Sigmoid colon (tissue), 7 donors: Measurements from ENCODE around the gene RBFOX1. TPM values are rescaled to one million over a fixed set of nuclear protein-coding genes. Genes with fewer than 3 reads are reported as not detected.

ENCODE experiments used
- DNase-seq: peaks from one replicate; pipeline ENCODE4 v3.0.0-alpha.2; 2019
- H3K27ac ChIP-seq, 4 donors: fragments of 200-600 bp; sonication (generic); one replicate each; pipeline ENCODE4 v1.5.1; 2016 to 2019; ENCODE audit warnings: mild to moderate bottlenecking in 1 of 4
- H3K27me3 ChIP-seq, 3 donors: fragments of 200-600 bp; sonication (generic); one replicate each; pipeline ENCODE4 v1.5.1; 2019; ENCODE audit warnings: mild to moderate bottlenecking in 1 of 3
- H3K36me3 ChIP-seq, 4 donors: fragments of 200-600 bp; sonication (generic); one replicate each; pipeline ENCODE4 v1.5.1; 2016 to 2019
- H3K4me1 ChIP-seq, 4 donors: fragments of 200-600 bp; sonication (generic); one replicate each; pipeline ENCODE4 v1.5.1; 2017 to 2019
- H3K4me3 ChIP-seq, 4 donors: fragments of 200-600 bp; sonication (generic); one replicate each; pipeline ENCODE4 v1.5.1; 2017 to 2019; ENCODE audit warnings: mild to moderate bottlenecking in 2 of 4, moderate library complexity in 1 of 4
- H3K9me3 ChIP-seq, 4 donors: fragments of 200-600 bp in 3 of 4; sonication (generic) in 3 of 4; one replicate each; pipeline versions ENCODE4 v1.5.1 to v1.6.1; 2013 to 2019
- EP300 ChIP-seq, 4 donors: sonication (generic); formaldehyde crosslinking; IDR thresholded peaks; one replicate each; pipeline ENCODE4 v1.6.1; 2017; ENCODE audit warnings: antibody characterized with exemption in 4 of 4
- POLR2A ChIP-seq, 2 donors: fragments of 450-650 bp; IDR thresholded peaks; one replicate each; pipeline ENCODE4 v1.6.1; 2016; ENCODE audit warnings: antibody characterized with exemption in 2 of 2, mild to moderate bottlenecking in 2 of 2, moderate library complexity in 2 of 2
- POLR2AphosphoS5 ChIP-seq, 4 donors: sonication (generic); formaldehyde crosslinking; IDR thresholded peaks; one replicate each; pipeline ENCODE4 v1.6.1; 2017; ENCODE audit warnings: antibody characterized with exemption in 4 of 4
- WGBS, 2 donors: extraction: QIAGEN DNeasy Blood & Tissue Kit; methylation state at CpG; one replicate each; pipeline ENCODE4 v1.1.7; 2013; 5-methylcytosine and 5-hydroxymethylcytosine counted together
- intact Hi-C: fragments of 100-400 bp; cut with DNase I; formaldehyde crosslinking; loops from one replicate; pipeline ENCODE4 v1.15.1; 2023
- polyA plus RNA-seq, 3 donors: library from polyadenylated mRNA; stranded (reverse); fragments of 200-250 nt; gene quantifications; one replicate each; pipeline ENCODE4 v1.2.3, GENCODE V29; 2013
- total RNA-seq, 4 donors: library from RNA; depleted of rRNA; stranded (reverse); fragments of >200 nt; gene quantifications; one replicate each; pipeline ENCODE4 v1.1.0, GENCODE V29; 2016
- TF ChIP-seq, protein P1 (sequence below), 4 experiments: fragments of 450-650 bp in 3 of 4; fragments of 200-600 bp in 1 of 4; IDR thresholded peaks; one replicate each; pipeline ENCODE4 v1.5.1; 2016 to 2019; ENCODE audit warnings: antibody characterized with exemption in 4 of 4, mild to moderate bottlenecking in 3 of 4, moderate library complexity in 2 of 4
- donor health status: healthy with polysubstance abuse.
- donor health status: Bipolar disorder and iron deficiency.
- donor health status: healthy.

RBFOX1 gene
- total and polyA plus RNA-seq, 7 donors: under 0.01 to 4.4 (median 0.51) TPM; not detected in 3

DNA sequence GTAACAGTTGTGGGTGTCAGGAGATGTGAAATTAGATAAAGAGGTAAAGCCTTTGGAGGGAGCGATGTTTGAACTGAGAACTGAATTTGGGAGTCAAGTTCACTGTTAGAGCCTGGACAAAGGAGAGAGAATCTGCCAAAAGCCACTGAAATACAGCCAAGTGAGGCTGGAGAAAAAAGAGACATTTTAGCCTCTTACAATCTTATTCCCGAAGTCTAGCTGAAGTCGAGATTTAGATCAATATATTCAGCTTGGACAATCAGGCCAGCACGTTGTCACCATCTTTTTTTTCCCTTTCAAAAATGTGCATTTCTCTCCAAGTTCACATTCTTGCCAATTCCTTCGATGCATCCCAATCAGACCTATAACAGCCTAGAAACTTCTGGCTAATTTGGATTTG is 312.2 kb downstream of the RBFOX1 start:
- H3K27ac ChIP-seq: no peak overlapping the region
- H3K9me3 ChIP-seq: no peaks in the 10 kb centered on the region
- H3K27me3 ChIP-seq: no peaks in the 10 kb centered on the region
- TF ChIP-seq EP300 (IDR thresholded peaks at IDR 0.05) (no peak), POLR2A (IDR thresholded peaks at IDR 0.05) (no peak), POLR2AphosphoS5 (IDR thresholded peaks at IDR 0.05) (no peak)
- TF ChIP-seq, protein P1, sequence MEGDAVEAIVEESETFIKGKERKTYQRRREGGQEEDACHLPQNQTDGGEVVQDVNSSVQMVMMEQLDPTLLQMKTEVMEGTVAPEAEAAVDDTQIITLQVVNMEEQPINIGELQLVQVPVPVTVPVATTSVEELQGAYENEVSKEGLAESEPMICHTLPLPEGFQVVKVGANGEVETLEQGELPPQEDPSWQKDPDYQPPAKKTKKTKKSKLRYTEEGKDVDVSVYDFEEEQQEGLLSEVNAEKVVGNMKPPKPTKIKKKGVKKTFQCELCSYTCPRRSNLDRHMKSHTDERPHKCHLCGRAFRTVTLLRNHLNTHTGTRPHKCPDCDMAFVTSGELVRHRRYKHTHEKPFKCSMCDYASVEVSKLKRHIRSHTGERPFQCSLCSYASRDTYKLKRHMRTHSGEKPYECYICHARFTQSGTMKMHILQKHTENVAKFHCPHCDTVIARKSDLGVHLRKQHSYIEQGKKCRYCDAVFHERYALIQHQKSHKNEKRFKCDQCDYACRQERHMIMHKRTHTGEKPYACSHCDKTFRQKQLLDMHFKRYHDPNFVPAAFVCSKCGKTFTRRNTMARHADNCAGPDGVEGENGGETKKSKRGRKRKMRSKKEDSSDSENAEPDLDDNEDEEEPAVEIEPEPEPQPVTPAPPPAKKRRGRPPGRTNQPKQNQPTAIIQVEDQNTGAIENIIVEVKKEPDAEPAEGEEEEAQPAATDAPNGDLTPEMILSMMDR (IDR thresholded peaks at IDR 0.05): no peak
- H3K36me3 ChIP-seq: no peaks in the 10 kb centered on the region
- no peaks in the 10 kb centered on the region for H3K4me1 ChIP-seq
- 79 to 82% methylated on average over 5 of the region's 5 CpGs for WGBS, 2 donors
- intact Hi-C loops: no loop called here
- H3K4me3 ChIP-seq: no peak overlapping the region
- DNase-seq: no peak

DNA sequence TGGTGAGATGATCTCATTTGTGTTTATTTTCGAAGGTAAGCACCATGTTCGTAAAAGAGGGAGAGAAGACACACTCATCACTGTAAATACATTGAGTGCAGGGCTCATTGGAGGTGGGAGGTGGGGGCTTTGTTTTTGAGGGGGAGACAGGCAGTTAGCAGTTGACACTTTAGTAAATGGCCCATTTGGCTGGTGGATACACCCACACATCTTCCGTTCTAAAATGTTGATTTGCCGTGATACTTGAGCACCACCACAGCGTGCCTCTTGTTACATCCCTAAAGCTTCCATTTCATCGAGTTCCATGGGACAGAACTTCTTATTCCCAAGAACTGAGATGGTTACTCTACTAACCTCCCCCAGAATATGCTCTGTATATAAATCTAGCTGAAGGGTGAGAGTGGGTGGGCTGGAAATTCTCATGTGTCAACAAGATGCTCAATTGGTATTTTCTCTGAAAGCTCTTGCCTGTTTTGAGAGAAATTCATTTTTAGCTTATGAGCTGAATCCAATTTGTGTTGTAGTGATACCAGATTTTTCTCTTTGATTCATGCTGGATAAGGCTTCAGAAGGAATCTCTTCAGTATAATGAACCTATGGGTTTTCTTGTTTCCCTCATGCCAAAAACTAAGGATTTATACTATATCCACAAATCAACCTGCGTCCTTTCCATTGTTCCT is 314.3 kb downstream of the RBFOX1 start:
- H3K4me3 ChIP-seq: no peak overlapping the region
- 53 to 76% methylated on average over 7 of the region's 7 CpGs for WGBS, 2 donors
- no peaks in the 10 kb centered on the region for H3K27me3 ChIP-seq
- no peak for DNase-seq
- intact Hi-C loops: no loop called here
- no peaks in the 10 kb centered on the region for H3K9me3 ChIP-seq
- no peaks in the 10 kb centered on the region for H3K4me1 ChIP-seq
- TF ChIP-seq POLR2AphosphoS5 (IDR thresholded peaks at IDR 0.05): no peak
- TF ChIP-seq POLR2A (IDR thresholded peaks at IDR 0.05): no peak
- TF ChIP-seq EP300 (IDR thresholded peaks at IDR 0.05): no peak
- TF ChIP-seq, protein P1 (IDR thresholded peaks at IDR 0.05): no peak
- no peak overlapping the region for H3K27ac ChIP-seq
- no peaks in the 10 kb centered on the region for H3K36me3 ChIP-seq

DNA sequence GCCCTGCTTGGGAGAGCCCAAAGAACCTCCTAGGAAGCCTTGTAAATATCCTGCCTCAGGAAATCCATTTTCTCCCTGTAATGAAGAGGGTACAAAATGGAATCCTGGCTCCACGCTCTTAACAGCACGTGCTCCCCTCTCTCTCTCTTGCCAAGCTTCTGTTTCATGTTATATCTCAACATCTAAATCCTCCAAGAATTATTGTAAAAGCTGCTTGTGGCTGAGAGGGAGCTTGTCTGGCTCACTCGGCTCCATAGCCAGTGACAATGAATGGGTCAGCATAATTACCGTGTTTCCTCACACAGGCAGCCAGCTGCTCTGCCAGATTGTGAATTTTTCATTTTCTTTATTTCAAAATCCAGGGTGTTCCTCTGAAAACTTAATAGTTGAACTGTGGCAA is 317.8 kb downstream of the RBFOX1 start:
- 80 to 83% methylated on average over 4 of the region's 4 CpGs for WGBS, 2 donors
- DNase-seq: no peak
- Histone ChIP-seq H3K27ac (no peak overlapping the region), H3K9me3 (no peaks in the 10 kb centered on the region), H3K4me3 (no peak overlapping the region), H3K27me3 (no peaks in the 10 kb centered on the region), H3K36me3 (no peaks in the 10 kb centered on the region), H3K4me1 (no peaks in the 10 kb centered on the region)
- intact Hi-C loops: no loop called here
- TF ChIP-seq POLR2A (IDR thresholded peaks at IDR 0.05) (no peak), POLR2AphosphoS5 (IDR thresholded peaks at IDR 0.05) (no peak), EP300 (IDR thresholded peaks at IDR 0.05) (no peak)
- TF ChIP-seq, protein P1 (IDR thresholded peaks at IDR 0.05): no peak

DNA sequence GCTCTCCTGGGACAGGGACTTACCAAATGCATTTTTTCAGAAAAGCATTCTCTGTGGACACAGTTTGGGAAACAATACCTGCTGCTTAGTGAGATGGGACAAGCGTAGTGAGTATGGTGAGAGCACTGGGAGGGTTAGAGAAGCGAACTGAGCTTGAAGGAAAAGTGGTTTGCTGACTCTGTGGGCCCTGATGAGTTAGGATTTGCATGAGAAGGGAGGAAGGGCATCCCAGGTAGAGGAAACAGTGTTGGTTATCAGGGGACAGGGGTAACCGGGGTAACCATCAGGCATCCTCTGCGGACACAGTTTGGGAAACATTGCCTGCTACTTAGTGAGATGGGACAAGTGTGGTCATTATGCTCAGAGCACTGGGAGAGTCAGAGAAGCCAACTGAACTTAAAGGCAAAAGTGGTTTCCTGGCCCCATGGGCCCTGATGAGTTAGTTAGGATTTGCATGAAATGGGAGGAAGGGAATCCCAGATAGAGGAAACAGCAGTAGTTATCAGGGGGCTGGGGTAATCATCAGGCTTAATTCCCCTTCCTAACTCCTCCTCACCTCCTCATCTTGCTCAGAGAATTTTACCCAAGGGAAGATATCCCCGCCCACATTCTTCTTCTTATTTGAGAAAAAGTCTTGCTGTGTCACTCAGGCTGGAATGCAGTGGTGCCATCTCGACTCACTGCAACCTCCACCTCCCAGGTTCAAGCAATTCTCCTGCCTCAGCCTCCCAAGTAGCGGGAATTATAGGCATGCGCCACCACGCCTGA is 319.3 kb downstream of the RBFOX1 start:
- H3K4me1 ChIP-seq: no peaks in the 10 kb centered on the region
- 81 to 82% methylated on average over 9 of the region's 9 CpGs for WGBS, 2 donors
- intact Hi-C loops: no loop called here
- DNase-seq: no peak
- H3K27ac ChIP-seq: no peak overlapping the region
- H3K4me3 ChIP-seq: no peak overlapping the region
- no peaks in the 10 kb centered on the region for H3K27me3 ChIP-seq
- H3K36me3 ChIP-seq: no peaks in the 10 kb centered on the region
- TF ChIP-seq POLR2AphosphoS5 (IDR thresholded peaks at IDR 0.05) (no peak), EP300 (IDR thresholded peaks at IDR 0.05) (no peak), POLR2A (IDR thresholded peaks at IDR 0.05) (no peak)
- TF ChIP-seq, protein P1 (IDR thresholded peaks at IDR 0.05): no peak
- H3K9me3 ChIP-seq: no peaks in the 10 kb centered on the region
